Right hindlimb (tissue), 1 donor: ENCODE measurements around the gene ADAMTSL4.
A peak's percentile ranks its signal among the peaks of the same experiment; 100 is the strongest.
"Not testable (repeated sequence)": the region's sequence is repeated elsewhere in the genome, so short reads cannot be mapped to it uniquely, and the experiment has no call there.

ENCODE experiments used
- DNase-seq: peaks from one replicate; pipeline ENCODE4 v3.0.0-alpha.2; 2018

Gene ADAMTSL4

GRCh38 chr1:150567717-150568593 is 18.7 kb downstream of the ADAMTSL4 start:
- peak; percentile 92 for DNase-seq

- DNase-seq: no peak
These were observed 19.4 kb downstream of the ADAMTSL4 start for GRCh38 chr1:150568594-150568966.

DNA sequence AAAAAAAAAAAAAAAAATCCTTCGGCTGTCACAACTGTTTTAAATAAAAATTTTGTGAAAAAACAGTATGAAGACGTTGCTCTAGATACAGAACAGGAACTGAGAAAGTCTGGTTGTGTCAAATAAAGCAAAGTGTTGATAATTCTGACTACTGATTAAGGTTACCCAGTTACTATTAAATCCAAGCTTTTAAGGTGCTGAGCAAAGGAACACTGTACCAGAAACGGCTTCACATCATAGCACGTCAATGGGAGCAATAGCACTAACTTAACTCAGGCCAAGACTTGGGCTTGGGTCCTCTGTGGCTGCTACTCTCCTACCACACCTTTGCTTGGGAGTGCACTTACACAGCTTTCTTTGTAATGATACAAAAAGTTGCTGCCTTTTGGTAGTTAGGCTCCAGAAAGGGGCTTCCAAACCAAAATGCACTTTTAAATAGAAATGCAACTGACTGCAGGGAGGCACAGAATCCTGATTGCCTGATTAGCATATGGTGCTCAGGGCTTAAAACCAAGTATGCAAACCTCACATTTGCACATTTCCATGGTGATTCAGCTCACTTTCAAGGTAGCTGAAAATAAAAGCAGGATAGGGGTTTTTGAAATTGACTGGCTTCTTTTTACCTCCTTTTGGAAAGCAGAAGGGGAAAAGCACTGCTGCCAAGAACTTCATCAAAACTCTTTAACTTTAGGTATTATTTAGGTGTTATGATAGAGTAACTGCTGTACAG is 23.9 kb downstream of the ADAMTSL4 start:
- no peak for DNase-seq

DNA sequence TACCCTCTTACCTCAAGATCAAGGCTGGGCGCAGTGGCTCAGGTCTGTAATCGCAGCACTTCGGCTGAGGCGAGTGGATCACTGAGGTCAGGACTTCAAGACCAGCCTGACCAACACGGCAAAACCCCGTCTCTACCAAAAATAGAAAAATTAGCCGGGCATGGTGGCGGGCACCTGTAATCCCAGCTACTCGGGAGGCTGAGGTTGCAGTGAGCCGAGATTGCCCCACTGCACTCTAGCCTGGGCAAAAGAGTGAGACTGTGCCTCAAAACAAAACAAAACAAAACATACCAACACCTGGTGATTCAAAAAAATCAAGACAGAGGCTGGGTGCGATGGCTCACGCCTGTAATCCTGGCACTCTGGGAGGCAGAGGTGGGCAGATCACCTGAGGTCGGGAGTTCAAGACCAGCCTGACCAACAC is 24.5 kb downstream of the ADAMTSL4 start:
- not testable (repeated sequence) for DNase-seq

DNA sequence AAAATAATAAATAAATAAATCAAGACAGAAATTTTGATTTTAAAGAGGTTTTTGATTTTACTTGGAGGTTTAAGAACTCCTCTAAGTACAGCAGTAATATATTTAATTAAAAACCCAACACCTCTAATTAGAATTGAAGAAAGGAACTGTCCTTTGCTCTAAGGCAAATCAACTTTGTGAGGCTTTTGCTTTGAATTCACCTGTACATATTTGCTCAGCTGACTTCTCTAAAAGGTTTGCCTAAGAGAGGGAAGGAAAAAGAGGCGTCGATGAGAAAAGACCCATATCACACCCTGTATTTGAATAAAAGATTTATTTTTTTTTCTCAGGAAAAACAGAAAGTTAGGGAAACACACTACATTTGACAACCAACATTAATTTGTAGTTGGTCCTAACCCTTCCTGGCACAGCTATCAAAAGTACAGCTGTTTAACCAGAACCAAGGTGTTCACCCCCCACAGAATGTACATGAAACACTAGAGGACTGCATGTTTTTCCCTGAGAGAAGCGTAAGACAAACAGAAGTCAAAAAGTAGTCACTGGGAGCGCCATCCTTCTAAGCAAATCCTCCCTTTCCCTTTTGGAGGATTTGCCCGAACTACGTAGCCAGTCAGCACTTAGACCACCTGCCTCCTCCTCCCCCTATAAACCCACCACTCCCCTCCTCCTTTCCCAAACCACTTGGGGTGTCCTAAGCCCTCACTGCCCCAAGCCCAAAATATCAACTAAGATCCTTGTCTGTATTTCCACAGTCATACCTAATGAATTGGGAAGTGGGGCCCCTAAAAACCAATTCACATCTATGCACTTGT is 25.3 kb downstream of the ADAMTSL4 start:
- no peak for DNase-seq

- no peak for DNase-seq
These were observed 25.9 kb downstream of the ADAMTSL4 start for GRCh38 chr1:150575072-150575489.

GRCh38 chr1:150575518-150576366 is 26.5 kb downstream of the ADAMTSL4 start:
- DNase-seq: no peak

DNA sequence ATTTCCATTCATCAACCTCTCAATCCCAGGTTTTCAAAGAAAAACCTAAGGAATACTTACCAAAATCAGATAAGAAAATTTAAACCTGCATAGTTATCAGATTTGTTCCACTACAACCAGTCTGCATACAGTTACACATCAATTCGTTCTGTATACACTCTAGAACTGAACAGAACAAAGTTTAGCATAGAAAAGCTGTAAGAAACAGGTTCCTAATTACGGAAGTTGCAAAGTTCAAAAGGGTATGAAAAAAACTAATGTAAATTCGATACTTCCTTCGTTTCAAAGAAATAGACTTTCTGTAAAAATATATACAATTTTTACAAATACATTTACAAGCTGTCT is 27.1 kb downstream of the ADAMTSL4 start:
- no peak for DNase-seq

DNA sequence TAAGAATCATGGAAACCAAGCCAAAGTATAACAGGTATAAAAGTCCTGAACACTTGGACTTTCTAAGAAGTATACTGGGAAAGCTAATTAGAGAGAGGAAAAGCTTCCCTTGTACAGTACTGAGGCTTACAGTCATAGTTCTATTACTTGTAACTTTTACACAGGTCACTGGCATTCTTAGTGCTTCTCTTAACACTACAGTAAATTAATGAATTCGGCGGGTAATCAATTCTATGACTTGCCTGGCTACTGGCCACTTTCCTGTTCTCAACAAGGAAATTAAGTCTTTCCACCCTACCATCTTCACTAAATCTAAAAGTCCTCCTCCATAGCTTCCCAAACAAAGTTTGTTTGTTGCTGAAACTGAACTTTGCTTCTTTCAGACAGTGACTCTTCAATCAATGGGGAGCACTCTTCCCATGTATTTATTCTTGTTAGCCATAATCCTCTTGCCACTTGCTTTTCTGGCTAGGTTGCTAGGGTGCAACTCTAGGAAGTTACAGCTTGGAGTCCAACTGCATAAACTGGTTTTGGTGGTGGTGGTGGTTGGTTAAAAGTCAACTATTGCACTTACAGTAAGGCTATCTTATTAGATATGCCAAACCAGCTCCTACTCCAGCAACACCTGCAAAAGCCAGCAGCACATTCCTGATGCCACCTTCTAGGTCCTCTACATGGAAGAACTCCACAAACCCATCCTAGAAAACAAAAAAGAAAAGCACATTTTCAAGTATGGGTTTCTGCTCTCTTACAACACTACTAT is 27.8 kb downstream of the ADAMTSL4 start:
- DNase-seq: no peak

DNA sequence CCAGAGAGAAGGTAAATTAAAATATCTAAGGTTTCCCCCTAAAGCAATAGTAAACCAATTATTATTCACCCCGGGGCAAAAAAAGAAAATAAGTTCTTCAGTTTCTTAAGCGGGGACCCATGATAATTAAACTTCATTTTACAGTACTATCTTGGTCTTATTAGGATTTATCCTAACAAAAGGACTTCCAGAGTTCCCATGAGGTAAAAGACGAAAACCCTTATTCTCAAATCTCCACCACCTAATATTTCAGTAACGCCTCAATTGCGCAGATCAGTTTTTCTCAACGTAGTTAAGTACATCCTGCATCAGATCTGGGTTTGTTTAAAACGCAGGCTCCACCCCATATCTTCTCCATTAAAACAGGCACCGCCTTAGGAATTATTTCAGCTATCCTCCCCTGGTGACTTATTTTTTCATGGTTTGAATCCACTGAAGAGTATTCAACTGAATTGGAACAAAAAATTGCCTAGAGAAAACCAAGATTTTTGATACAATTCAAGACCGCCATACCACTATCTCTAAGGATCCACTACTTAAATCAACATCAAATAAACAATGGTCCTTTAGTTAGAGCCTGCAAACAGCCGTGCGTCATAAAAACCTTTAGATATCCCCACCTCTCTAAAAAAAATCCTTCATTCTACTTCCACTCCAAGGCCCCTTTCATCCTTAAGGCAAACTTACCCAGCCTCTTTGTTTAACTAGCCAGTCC is 28.5 kb downstream of the ADAMTSL4 start:
- no peak for DNase-seq

GRCh38 chr1:150578272-150579109 is 29.3 kb downstream of the ADAMTSL4 start:
- DNase-seq: peak; percentile 86

DNA sequence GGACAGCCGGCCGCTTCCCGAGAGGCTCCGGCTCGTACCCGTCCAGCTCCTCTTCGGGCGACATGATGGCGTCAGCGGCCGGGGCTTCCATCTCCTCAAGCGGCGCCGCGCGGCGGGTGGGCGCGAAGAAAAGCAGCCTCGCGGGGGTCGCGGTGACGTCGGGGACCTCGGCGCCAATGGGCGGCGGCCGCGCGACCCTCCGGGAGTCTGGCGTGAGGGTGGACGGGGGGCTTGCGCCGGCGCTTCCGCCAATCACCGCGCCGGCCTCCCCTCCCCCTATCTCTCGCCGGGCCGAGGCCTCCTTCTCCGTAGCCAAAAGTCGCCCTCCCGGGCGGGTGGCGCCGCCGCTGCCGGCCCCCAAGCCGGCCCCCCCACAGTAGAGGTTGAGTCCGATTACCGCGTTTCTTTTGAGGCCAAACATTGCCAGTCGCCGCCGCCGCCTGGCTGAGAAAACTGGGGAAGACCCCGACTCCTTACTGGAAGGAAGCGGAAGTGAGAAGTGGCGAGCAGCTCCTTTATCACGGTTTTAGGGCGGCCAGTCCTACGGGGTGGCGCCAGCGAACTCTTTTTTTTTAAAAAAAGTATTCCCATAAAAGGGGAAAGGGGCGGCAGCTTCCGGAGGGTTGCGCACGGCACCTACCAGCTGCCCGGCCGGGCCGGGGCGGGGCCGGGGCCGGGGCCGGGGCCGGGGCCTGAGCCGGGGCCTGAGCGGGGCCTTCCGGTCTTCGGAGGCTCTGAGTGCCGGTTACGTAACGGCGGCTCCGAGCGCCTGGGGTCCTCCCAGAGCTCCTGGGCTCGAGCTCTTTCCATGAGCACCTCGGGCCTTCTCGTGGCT is 30.1 kb downstream of the ADAMTSL4 start, which contains the start of gene MCL1:
Gene MCL1 (minus strand): TSS at position 501 of the 835 bp plus-strand sequence. CDS start 80 bp downstream, at position 421.
- peak; percentile 97 for DNase-seq

DNA sequence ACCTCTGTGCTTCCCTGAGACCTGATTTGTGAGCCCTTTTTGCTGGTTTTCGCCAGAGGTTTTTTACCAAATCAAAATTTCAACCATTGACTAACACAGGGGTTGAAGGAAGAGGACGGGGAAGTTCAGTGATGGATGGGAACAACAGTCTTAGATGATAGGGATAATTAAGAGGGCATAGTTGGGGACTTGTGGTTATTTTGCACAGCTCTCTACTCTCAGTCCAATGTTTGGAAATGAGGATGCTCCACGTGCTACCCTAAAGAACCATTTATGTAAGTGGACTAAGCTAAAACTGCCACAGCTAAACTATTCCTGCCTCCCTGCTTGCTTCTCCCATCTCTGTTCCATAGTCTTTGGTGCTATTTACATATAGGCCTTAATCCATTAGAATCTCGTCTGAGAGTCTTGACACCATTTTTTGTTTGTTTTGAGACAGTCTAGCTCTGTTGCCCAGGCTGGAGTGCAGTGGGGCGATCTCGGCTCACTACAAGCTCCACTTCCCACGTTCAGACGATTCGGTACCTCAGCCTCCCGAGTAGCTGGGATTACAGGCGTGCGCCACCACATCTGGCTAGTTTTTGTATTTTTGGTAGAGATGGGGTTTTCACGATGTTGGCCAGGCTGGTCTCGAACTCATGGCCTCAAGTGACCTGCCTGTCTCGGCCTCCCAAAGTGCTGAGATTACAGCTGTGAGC is 30.9 kb downstream of the ADAMTSL4 start:
- no peak for DNase-seq

DNA sequence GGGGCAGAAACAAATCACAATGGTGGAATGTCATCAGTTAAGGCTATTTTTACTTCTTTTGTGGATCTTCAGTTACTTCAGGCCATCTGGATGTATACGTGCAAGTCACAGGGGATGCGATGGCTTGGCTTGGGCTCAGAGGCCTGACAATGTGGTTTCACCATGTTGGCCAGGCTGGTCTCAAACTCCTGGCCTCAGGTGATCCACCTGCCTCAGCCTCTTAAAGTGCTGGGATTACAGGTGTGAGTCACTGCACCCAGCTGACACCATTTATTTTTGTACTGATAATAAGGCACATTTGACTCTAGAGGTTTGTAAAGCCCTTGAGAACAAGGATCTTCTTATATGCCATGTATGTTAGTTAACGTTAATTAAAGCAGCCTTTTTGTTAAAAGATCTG is 31.8 kb downstream of the ADAMTSL4 start:
- DNase-seq: not testable (repeated sequence)

- DNase-seq: not testable (repeated sequence)
These were observed 32.2 kb downstream of the ADAMTSL4 start for GRCh38 chr1:150581437-150581836.

GRCh38 chr1:150581962-150582361 is 32.8 kb downstream of the ADAMTSL4 start:
- DNase-seq: not testable (repeated sequence)

DNA sequence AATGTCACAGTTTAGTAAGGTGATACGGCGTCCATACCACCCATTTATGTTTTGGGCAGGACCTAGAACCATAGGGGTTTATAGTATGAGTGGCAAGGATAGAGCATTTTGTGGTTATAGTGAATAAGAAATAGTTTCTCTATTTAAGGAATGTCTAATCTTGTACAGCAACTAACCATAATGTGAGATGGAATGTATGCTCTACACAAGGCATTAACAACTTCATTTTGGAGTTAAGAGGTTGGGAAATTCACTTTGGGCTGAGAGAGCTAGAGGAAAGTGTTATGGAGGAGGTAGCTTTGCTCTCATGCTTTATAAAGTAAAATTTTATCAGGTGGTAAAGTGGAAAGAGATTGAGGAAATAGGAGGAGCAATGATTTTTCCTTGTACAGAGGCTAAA is 33.2 kb downstream of the ADAMTSL4 start:
- DNase-seq: no peak
